ENCODE data around the gene PRR36.
"Not testable (repeated sequence)": the region's sequence is repeated elsewhere in the genome, so short reads cannot be mapped to it uniquely, and the experiment has no call there.

PRR36 gene

DNA sequence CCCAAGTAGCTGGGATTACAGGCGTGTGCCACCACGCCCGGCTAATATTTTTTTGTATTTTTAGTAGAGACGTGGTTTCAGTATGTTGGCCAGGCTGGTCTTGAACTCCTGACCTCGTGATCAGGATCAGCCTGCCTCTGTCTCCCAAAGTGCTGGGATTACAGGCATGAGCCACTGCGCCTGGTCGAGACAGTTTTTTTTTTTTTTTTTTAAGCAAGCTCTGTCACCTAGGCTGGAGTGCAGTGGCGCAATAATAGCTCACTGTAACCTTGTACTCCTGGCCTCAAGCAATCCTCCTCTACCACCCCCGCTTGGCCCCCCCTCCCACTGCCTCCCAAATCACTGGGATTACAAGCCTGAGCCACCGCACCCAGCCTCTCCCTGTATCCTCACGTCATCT lies 23.1 kb upstream of the PRR36 start:
- no peak for DNase-seq

DNA sequence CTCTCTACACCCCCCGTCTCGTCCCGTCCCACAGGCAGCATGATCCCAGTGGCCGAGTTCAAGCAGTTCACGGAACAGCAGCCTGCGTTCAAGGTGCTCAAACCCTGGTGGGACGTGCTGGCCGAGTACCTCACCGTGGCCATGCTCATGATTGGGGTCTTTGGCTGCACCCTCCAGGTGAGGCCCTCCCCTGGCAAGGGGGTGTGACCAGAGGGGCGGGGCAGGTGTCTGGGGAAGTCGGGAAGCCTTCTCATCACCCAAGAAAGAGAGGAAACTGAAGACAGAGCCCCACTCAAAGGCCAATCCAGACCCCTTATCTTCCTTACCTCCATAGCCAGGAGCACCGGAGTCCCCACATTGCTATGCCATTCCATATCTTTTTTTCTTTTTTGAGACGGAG lies 21.4 kb upstream of the PRR36 start:
- no peak for DNase-seq

DNA sequence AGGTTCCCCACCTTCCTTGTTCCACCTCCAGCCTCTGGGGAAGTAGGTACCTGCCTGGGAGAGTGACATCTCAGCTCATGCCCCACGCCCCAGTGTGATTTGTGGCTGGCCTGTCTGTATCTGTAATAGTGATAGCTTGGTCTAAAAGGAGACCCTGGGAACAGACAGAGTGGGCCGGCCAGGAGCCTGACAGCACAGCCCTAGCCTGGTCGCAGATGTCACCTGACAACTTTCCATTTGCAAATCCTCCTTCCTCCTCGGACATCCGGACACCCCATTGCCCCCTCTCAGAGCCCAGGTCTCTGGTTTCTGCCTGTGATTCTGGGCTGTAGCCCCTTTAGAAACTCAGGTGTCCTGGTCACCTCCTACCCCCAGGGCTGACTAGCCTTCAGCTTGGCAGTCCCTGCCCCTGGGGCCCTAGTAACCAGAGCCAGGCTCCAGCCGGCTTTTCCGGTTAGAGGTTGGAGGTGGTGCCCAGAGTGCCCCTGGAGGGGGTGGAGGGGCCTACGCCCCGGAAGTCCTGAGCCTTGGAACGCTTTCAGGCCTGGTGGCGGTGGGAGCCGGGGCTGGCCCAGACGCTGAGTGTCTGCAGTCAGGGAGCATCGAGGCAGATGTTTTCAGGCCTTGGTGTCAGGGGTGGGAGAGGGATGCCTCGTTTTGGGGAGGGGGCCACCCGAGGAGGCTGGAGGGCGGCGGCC lies 20.6 kb upstream of the PRR36 start:
- DNase-seq = no peak

DNA sequence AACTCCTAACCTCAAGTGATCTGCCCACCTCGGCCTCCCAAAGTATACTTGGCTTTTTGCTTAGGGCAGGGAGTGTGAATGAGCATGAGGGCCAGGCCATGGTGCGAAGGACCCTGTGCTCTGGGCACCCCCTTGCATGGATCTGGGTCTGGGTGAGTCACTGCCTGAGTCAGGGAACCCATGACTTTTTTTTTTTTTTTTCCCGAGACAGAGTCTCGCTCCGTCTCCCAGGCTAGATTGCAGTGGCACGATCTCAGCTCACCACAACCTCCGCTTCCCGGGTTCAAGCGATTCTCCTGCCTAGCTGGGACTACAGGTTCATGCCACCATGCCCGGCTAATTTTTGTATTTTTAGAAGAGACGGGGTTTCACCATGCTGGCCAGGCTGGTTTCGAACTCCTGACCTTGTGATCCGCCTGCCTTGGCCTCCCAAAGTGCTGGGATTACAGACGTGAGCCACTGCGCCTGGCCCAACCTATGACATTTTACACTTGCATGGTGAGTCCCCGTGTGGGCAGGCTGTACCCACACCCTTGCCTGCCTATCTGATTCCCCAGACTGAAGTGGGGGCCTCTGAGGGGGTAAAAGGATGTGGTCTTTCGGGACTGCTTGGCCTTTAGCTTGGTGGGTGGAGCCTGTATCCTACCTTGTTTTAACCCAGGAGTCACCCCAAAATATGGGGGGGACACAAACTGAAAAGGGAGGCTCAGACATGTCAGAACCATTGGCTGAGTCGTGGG lies 19.3 kb upstream of the PRR36 start:
- DNase-seq = not testable (repeated sequence)

DNA sequence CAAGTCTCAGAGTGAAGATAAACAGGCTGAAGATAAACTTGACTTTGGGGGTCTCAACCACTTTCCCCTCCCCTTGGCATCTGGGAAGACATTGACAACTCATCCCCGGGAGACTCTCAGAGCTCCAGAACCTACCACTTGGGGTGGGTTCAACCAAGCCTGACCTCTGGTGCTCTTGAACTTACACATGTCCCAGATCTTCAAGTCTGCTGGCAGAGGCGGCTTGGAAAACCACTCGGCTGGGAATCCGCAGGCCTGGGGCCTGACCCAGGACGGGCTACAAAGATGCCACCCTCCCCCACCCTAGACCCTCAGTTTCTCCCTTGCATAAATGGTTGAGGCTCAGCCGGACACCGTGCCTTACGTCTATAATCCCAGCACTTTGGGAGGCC lies 14.6 kb upstream of the PRR36 start:
- DNase-seq = no peak

DNA sequence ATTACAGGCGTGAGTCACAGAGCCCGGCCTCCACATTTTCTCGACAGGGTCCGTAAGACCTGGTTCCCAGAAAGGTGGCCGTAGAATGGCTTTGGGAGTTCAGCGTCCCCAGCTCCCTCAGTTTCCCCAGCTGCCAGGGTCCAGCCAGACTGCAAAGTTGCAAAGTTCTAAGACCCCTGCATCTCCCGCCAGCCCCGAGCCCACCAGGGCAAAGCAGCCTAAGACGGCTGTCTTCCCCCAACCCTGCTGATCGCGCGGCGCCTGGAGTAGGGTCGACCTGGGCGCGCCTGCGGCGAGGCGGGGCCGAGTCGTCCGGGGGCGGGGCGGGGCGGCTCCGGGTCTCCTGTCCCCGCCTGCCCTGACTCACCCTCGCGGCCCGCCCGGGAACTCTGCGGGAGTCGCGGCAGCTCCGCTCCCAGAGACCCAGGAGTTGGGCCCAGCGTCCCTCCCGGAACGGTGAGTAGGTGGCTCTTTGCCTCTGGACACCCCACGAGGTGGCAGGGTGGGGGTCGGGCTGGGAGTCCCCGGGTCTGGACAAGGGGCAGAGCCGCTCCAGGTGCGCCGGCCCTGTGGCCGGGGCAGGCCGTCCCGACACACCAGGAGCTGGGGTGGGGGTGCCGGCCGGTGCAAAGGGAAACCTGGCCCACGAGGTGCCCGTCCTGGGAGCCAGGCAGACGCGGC lies 14.1 kb upstream of the PRR36 start, which contains the start of gene LRRC8E:
LRRC8E (plus strand) TSS at position 366 of the 681 bp plus-strand sequence. CDS start 7,094 bp downstream, outside the sequence.
- no peak for DNase-seq

DNA sequence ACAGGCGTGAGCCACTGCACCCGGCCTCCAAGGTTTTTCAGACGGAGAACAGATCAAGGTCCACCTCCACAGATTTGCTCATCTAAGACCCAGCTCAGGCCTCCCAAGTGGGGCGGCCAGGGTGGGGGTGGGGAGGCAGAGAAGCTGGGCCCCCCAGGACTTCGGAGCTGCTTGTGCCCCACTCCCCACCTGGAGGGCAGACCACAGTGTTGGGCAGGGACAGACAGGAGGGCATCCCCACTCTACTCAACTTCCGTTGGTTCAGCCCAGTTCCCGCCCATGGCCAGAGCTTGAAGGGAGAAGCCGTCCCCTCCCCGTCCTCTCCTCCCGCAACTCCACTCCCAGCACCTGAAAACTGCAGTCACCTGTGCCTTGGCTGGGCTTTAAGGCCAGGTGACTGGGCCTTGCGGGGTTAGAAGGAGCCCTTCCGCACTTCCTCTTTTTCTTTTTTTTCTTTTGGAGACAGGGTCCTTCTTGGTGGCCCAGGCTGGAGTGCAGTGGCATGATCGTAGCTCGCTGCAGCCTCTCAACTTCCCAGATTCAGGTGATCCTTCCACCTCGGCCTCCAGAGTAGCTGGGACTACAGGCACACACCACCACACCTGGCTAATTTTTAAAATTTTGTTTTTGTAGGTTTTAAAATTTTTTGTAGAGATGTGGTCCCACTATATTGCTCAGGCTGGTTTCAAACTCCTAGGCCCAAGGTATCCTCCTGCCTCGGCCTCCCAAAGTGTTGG lies 13.4 kb upstream of the PRR36 start:
- DNase-seq = no peak

DNA sequence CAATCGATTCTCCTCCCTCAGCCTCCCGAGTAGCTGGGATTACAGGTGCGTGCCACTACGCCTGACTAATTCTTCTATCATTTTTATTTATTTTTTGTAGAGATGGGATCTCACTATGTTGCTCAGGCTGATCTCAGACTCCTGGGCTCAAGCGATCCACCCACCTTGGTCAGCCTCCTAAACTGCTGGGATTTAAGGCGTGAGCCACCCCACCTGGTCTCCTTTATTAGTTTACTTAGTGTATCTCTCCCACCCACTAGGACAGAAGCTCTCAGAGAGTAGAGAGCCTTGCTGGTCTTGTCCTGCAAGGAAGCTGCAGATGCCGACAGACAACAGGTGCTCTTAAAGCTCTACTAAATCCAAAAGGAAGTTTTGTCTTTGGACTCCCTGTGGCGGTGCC lies 11.6 kb upstream of the PRR36 start:
- no peak for DNase-seq

DNA sequence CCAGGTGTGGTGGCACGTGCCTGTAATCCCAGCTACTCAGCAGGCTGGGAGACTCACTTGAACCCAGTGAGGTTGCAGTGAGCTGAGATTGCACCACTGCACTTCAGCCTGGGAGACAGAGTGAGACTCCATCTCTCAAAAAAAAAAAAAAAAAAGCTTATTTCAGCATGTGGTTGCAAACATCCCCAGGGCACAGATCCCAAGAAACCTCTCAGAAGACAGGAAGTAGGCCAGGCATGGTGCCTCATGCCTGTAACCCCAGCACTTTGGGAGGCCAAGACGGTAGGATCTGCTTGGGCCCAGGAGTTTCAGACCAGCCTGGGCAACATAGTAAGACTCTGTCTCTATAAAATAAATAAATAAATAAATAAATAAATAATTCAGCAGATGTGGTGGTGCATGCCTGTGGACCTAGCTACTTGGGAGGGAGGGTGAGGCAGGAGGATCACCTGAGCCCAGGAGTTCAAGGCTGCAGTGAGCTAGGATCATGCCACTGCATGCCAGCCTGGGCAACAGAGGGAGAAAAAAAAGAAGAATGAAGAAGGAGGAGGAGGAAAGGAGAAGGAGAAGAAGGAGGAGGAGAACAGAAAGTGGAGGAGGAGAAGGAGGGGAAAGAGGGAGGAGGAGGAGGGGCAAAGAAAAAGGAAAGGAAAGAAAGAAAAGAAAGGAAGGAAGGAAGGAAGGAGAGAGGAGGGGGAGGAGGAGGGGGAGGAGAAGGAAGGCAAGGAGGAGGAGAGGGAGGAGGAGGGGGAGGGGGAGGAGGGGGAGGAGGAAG lies 9.8 kb upstream of the PRR36 start:
- no peak for DNase-seq

DNA sequence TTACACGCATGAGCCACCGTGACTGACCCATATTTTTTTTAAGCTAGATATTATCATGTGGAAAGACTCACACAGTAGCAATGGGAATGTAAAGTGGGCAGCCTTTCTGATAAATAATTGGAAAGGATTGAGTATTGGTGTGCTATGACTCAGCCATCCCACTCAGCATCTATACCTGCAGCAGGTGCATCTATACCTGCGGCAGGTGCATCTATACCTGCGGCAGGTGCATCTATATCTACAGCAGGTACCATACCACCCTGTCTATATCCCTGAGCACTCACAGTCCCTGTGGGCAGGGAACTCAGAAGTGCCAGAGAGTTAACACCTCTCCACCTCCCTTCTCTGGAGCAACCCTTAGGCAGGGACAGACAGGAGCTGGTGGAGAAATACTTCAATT lies 8.9 kb upstream of the PRR36 start:
- no peak for DNase-seq

DNA sequence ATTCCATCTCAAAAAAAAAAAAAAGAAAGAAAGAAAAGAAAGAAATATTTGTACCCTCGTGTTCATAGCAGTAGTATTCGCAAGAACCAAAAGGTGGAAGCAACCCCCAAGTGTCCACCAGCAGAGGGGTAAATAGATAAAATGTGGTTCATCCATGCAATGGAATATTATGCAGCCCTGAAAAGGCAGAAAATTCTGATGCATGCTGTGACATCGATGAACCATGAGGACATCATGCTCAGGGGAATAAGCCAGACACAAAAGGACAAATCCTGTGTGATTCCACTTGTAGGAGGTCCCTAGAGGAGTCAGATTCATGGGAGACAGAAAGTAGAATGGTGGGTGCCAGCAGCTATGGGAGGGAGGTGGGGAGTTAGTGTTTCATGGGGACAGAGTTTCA lies 7.7 kb upstream of the PRR36 start:
- no peak for DNase-seq

DNA sequence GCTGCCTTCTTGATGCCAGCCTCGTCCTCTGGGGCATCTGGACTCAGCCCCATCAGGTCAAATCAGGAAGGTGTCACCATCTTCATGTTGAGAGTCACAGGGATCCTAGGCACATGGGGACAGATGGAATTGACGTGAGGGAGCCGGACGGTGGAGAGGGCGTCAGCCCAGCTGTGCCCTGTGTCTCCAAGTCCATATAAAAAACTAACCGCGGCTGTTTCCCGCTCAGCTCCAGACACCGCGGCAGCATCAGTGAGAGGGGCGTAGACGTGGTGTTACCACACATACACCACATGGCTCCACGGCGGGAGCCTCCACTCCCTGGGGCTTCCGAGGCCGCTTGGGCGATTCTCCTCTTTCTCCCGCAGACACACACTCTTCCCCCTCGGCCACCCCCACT lies 5.6 kb upstream of the PRR36 start:
- no peak for DNase-seq

DNA sequence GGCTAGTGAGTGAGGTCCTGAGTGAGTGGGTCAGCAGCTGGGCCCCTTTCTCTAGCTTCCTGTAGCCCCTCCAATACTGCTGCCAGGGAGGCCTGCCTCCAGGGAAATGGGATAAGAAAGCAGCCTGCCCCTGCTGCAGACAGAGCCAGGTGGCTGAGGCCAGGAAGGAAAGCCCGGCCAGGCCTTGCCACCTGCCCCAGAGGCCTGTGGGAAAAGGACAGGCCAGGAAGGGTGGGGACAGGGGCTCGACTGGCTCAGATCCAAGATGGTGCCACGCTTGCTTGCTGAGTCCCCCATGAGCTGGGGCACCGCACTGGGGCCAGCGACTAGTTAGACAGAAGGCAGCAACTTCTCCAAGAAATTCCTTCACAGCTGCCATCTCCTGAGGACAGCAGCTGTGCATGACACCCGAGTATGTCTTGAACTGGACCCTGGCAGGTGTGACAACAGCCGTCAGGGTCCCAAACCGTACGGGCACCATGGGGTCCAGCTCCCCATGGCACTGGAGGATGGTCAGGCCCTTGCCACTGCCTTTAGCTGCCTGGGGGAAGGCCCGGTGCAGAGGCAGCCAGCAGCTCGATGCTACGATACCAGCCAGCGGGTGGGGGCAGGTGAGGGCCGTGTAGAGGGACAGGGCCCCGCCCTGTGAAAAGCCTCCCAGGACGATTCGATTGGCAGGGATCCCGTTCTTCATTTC lies 5.1 kb upstream of the PRR36 start:
- no peak for DNase-seq

DNA sequence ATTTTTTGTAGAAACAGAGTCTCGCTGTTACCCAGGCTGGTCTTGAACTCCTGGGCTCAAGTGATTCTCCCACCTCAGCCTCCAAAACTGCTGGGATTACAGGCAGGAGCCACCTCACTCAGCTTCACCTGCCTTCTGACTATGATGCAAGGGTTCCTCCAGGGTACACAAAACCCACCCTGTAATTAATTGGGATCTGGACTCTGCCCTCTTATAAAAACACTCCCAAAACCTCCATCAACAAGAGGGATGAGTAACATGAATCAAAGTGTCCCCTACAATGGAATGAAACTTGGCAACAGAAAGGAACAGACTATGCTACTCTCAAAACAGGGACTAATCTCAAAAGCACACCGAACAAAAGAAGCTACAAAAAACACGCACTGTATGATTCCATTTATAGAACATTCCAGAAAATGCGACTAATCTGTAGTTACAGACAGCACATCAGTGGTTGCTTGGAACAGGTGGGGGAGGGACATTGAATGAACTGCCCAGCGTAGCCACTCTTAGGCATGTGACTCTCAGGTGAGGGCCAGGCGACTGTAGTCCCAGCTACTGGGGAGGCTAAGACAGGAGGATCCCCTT lies 3.2 kb upstream of the PRR36 start:
- DNase-seq = no peak

DNA sequence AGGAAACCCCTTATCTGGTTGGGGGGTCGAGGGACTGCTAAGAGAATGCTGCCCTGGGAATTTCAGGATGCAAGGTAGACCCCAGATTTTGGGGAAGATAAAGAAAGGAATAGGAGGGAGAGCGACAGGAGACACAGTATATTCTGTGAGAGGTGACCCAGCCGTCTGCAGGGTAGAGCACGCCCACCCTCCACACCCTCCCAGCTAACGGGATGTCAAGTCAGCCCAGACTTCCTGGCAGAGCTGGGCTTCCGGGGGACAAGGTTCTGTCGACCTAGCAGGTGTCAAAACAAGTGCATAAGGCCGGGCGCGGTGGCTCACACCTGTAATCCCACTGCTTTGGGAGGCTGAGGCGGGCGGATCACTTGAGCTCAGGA lies 695 bp upstream of the PRR36 start:
- DNase-seq = no peak

DNA sequence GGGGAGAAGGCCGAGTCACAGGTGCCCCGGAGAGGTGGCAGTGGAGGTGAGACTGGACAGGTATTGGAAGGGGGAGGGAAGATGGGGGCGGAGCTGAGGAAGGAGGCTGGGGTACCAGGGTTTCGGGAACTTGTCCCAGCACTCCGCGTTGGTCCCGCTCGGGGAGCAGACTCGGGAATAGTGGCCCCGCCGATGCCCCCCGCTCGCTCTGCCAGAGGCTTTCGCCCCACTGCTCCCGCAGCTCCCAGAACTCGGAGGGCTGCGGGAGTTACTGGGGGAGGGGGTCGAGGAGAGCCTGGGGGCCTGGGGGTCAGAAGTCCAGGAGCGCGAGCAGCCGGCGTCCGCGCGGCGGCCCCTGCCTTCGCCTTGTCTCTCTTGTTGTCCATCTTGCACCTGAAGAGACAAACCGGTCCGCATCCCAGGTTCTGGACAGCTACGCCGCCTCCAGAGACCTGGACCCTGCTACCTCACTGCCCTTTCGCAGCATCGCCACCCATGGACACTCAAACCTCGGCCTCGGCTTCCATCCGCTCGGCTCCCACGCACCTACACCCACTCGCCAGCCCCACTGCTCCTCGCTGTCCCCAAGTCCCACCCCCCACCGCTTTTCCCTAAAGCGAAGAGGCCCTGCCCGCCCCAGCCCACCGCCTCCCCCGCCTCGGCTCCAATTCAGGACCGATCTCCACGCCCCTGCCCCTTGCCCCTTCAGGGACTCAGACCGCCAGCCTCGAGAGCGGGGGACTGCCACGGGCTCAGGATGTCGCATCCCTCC lies 700 bp downstream of the PRR36 start:
- no peak for DNase-seq

DNA sequence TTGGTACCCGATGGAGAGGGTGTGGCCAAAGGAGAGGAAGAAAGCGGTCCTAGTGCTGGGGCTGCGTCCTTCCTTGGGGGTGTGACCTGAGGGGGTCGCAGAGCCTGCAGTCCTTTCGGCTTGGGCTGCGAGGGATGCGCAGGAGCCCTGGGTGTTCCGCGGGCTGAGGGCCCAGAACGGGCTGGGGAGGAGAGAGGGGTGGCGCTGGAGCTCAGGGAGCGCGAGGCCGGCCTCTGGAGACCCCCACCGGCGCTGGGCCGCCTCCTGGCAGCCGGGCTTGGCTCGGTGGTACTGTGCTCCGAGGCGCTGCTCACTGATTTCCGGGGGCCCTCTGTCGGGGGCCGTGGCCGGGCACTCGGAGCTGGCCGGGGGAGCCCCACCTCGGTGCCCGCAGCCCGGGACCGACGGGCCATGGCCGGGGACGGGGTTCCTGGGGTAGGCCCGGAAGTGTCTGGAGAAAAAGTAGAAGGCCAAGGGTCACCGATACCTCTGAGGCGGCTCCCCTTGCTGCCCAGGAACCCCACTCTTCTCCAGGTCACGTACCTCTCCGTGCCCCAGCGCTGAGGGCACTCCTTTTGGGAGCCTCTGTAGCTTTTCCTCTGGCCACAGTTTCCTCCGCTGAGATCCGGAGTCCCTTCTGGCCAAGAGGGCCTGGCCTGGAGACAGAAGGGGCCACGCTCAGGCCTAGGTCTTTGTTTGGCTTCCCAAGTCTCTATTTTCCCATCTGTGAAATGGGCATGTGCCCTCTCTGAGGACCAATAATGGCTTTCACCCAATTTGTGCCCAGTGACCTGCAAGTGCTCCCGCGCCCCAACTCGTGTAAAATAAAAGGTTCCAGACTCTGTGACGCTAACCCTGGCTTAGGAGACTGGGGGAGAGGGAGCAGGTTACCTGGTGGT lies 1.6 kb downstream of the PRR36 start:
- no peak for DNase-seq

DNA sequence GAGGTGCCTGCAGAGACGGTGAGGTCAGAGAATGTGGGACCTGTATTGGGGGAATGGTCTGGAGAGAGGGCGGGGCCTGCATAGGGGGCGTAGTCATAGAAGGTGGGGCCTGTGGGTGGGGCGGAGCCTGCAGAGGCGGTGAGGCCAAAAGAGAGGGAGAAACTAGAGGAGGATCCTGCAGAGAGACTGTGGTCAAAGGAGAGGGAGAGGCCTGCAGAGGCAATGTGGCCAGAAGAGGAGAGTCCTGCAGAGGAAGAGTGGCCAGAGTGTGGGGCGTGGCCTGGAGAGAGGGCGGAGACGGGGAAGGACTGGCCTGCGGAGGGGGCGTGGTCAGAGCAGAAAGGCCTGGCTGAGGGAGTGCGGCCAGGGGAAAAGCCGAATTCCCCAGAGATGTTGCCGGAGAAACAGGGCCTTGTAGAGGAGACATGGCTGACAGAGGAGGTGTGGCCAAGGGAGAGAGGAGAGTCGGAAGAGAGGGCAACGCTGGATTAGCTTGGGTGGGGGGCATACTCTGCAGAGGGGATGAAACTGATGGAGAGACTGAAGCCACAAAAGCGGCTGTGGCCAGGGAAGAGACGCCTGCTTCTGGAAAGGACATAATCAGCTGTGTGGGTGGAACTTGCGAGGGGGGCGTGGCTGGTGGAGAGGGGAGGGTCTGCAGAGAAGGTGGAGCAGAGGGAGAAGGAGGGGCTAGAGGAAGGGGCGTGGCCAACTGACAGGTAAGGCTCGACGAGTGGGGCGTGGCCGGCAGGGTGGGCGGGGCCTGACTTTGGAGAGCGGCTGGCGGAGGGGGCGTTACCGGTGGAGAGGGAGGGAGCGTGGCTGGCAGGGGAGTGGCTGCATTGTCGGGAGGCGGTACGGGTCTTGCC lies 2.5 kb downstream of the PRR36 start:
- DNase-seq = peak; percentile 81 to 83
